NCI-H2029 treated with DMSO at 0.1 percent for 48 hours (cell line): ENCODE results near the gene FZD4.

Experiments
- DNase-seq: peaks from one replicate; lab custom pipeline; 2025; lab: John Stamatoyannopoulos, UW

FZD4 gene

DNA sequence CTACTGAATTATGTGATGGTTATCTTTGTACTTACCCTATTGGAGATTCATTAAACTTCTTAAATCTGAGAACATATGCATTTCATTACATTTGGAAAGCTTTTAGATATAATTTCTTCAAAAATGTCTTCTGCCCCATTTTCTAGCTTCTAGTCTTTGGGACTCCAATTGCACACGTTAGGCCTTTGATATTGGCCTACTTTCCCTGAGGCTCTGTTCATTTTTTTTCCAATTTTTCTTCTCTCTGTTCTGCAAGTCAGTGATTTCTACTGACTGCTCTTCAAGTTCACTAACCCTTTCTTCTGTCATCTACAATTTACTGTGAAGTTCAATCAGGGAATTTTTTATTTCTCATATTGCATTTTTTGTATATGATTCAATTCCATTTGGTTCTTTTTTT lies 43.0 kb downstream of the FZD4 start:
- no peak for DNase-seq

DNA sequence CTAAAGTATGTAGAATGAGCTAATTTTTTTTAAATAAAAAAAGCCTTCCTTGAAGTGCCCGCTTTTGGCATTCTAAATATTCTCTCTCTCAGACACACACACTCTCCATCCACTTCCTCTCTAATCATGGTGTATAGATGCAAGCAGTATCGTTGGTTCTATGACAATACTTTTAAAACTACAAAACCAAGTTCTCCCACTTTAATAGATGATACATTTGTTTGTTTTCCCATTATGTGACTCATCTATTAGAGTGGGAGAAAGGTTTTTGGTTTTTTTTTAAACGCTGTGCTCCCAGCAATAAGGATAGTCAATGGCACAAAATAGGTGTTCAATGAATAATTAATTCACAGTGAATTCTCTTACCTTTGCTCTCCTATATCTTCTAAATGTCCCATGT lies 44.6 kb downstream of the FZD4 start:
- no peak for DNase-seq

DNA sequence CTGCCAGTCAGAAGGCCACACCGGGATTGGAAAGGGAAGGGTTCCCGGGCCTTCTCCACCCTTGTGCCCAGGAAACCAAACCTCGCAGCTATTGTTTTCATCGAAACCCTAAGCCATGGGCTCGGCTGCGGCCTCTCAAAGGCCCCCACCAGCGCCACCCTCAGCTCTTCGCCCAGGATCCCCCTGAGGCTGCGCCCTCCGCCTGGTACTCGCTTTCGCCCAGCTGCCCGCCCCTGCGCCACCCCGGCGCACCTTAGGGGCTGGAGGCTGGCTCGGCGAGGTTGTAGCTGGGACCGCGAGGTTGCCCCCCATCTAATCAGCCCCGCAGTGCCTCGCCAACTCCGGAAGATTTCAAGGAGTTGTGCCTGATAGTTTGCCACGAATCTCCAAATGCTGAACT lies 49.0 kb downstream of the FZD4 start:
- DNase-seq = no peak

DNA sequence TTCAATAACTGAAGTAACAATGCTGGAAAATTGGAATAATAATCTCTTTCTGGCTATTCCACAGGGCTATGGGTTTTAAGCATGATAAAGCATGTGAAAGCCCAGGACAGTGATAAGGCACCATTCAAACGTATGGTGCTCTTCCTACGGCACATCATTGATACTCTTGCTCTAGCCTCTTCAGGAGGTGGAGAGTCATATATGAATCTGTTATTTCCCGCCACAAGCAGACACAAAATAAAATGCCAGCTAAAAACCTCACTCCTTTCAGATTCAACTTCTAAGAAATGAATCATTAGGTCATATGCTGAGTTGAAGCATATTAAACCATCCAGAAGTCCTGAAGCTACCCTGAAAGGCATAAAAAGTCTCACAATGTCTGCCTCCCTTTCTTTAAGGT lies 49.9 kb downstream of the FZD4 start:
- DNase-seq = no peak

DNA sequence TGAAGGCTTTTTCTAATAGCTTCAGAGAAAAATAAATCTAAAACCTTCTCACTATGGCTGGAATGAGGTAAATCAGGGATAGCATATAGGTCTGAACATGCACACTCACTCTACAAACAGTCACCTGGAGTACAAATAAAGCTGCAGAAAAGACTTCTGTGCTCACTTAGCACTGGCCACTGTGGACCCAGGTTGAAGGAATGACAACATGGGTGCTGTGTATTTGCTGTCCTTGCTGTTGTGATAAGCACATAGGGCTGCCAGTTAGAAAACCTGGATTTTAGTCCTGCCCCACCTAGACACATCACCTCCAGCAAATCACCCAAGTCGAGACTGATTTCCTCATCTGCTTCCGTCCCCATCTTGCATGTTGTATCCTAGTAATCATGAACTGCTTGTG lies 51.2 kb downstream of the FZD4 start:
- no peak for DNase-seq

DNA sequence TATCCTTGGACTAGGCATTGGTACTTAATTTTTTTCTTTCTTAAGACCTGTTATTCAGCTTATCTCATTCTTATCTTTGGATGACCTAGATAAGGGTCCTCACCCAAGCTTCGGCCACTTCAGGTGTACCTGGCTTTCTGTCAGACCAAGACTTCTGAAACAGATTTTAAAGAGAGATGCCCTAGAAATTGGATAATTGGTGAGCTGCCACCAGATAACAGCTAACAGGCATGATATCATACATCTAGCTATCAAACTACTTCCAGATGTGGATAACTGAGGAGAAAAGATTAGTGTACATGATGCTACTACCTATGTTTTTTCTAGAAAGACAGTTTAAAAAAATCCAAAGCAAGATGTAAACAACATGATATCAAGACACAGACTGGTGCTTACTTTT lies 52.9 kb downstream of the FZD4 start:
- no peak for DNase-seq

DNA sequence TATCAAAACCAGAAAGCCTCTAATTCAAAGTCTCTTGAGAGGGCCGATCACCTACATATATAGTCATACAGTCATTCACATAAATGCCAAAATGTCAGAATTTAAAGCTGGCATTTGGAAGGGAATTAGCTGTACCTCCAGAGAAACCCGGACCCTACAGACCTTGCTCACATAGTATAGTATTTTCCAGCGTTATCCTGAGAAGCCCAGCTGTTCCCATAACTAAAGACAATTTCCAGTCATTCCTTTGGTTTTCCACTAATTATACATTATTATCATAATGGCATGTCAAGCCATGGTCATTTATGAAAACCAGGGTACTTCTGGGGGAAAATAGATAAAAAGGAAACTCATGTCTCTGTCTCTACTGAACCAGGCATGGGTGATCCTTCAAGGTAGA lies 53.6 kb downstream of the FZD4 start:
- no peak for DNase-seq

DNA sequence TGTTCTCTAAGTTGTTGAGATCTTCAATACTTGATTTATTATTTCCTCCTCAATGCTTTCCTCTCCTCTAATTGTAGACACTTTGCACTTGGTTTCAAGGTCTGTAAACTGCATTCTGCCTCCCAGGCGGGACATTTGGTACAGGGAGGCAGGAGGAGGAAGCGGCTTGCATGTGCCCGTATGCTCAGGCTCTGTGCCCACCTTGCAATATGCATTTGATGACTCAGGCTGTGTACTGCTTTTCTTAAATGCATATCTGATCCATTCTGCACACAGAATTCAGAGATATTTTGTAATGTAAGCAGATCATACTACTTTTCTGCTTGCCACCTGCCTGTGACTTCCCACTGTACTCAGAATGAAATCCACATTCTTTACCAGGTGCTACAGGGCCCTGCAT lies 55.0 kb downstream of the FZD4 start:
- DNase-seq = no peak

DNA sequence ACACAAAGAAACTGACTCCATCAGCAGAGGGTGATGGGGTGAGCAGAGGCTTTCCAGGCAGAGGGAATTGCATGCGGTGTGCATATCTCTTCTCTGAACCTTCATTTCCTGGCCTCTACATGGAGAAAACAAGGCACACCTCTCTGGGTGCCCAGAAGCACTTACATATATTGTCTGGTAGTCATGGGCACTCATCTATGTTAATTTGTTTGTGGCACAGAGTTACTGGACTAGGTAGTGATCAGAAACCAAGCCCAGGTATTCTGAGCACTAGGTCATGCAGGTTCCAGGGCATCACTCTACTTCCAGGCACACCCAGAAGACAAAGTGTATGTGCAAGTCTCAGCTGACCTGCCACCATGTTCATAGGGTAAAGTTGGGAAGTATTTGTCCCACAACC lies 56.5 kb downstream of the FZD4 start:
- DNase-seq = no peak

DNA sequence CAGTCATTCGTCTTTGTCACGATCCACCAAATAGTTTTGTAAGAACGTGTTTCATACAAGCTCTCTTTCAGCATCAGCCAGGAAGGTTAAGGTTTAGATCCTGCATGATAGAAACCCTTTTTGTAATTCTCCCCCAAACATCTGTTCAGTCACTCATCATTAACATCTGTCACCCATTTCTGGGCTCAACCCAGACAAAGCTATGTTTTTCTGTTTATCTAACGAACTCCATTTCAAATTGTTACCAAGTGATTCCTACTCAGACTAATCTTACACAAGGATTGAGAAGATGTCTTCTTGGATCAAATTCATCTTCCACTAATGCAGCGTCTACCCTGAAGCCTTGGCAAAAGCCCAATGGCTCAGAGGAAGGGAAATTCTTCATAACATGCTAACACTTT lies 58.8 kb downstream of the FZD4 start:
- DNase-seq = no peak
